Fibroblast of villous mesenchyme (primary cell): ENCODE results near the gene USP48. TPM values are rescaled to one million over a fixed set of nuclear protein-coding genes. Genes with fewer than 3 reads are reported as not detected.

Experiments
- DNase-seq: peaks from one replicate; pipeline ENCODE4 v3.0.0-alpha.2; 2010; ENCODE audit warnings: low read depth
- H3K4me3 ChIP-seq: 2 replicates; pipeline ENCODE4 v1.5.1; 2011; ENCODE audit warnings: low read depth, mild to moderate bottlenecking, low read length
- total RNA-seq: library from RNA; depleted of rRNA; stranded (reverse); fragments of >200 nt; gene quantifications from 2 replicates; pipeline ENCODE4 v1.2.3, GENCODE V29; 2012
- TF ChIP-seq, protein P1 (sequence below): IDR thresholded peaks from 2 replicates; pipeline ENCODE4 v1.5.1; 2012; ENCODE audit warnings: low read depth, mild to moderate bottlenecking, low read length; ENCODE audit not compliant: insufficient read depth

Gene USP48
- total RNA-seq, 1 donor: 52.2 TPM

DNA sequence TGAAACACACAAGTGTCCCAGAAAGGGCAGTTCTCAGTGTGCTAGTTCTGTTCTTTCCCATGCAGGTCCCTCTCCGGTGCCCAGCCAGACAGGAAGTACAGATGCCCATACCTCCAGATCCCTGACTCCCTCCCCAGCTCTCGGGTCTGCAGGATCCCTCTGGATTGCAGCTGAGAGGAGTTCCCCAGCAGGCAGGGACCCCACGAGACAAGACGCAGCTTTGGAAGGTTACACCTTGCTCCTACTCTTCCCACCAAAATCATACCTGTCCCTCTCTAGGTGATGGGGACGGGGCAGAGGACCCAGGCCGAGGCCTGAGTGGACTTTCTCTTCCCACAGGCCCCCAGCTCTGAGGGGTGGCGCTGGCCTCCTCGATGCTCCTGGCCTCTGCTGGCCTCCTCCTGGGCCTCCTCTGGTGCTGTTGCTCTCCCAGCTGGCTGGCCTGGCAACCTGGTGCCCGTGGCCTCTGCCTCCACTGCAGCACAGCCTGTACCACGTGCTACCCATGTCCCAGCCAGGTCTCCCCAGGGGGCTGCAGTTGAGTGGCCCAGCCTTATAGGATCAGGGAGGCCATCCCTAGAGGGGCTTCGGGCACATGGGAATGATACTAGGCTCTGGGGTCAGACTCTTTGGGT, 38.6 kb upstream of the USP48 start:
- DNase-seq: no peak
- H3K4me3 ChIP-seq: no peak overlapping the region
- TF ChIP-seq, protein P1, sequence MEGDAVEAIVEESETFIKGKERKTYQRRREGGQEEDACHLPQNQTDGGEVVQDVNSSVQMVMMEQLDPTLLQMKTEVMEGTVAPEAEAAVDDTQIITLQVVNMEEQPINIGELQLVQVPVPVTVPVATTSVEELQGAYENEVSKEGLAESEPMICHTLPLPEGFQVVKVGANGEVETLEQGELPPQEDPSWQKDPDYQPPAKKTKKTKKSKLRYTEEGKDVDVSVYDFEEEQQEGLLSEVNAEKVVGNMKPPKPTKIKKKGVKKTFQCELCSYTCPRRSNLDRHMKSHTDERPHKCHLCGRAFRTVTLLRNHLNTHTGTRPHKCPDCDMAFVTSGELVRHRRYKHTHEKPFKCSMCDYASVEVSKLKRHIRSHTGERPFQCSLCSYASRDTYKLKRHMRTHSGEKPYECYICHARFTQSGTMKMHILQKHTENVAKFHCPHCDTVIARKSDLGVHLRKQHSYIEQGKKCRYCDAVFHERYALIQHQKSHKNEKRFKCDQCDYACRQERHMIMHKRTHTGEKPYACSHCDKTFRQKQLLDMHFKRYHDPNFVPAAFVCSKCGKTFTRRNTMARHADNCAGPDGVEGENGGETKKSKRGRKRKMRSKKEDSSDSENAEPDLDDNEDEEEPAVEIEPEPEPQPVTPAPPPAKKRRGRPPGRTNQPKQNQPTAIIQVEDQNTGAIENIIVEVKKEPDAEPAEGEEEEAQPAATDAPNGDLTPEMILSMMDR: no peak

GRCh38 chr1:21820597-21821232, 37.8 kb upstream of the USP48 start:
- DNase-seq: no peak
- TF ChIP-seq, protein P1: no peak

GRCh38 chr1:21818656-21819055, 35.7 kb upstream of the USP48 start:
- TF ChIP-seq, protein P1: no peak
- H3K4me3 ChIP-seq: no peak overlapping the region
- DNase-seq: no peak

More at GRCh38 chr1:21820597-21821232, 37.8 kb upstream of the USP48 start:
- H3K4me3 ChIP-seq: no peak overlapping the region

DNA sequence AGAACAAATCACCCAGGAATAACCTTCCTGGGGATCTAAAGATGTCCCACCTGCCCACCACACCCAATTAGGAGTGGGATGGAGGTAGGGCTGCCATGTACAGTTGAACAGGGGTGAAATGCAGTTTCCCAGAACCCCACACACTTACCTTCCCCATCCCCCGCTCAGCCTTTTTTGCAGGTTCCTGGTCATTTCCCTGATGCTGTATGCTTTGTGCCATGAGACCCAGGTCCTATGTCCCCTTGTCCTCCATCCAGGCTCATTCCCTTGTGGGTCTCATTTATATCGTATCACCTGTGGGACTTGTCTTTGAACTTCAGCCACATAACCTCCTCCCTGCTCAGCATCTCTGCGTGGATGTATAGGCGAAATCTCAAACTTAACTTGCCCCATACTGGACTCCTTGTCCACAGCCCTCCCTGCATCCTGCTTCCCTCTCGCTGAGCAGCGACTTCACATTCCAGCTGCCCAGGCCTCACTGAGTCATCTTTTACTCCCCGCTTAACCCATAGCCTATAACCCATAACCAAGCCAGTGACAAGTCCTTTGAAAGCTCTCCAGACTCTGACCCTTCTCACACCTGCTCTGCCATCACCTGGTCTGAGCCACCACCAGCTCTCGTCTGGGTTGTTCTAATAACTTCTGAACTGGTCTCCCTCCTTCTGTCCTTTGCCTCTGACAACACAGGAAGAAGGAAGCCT, 33.8 kb upstream of the USP48 start:
- peak; percentile 73 for DNase-seq
- TF ChIP-seq, protein P1: no peak
- H3K4me3 ChIP-seq: no peak overlapping the region

GRCh38 chr1:21815724-21816321, 32.9 kb upstream of the USP48 start:
- no peak for DNase-seq
- TF ChIP-seq, protein P1: no peak
- no peak overlapping the region for H3K4me3 ChIP-seq

DNA sequence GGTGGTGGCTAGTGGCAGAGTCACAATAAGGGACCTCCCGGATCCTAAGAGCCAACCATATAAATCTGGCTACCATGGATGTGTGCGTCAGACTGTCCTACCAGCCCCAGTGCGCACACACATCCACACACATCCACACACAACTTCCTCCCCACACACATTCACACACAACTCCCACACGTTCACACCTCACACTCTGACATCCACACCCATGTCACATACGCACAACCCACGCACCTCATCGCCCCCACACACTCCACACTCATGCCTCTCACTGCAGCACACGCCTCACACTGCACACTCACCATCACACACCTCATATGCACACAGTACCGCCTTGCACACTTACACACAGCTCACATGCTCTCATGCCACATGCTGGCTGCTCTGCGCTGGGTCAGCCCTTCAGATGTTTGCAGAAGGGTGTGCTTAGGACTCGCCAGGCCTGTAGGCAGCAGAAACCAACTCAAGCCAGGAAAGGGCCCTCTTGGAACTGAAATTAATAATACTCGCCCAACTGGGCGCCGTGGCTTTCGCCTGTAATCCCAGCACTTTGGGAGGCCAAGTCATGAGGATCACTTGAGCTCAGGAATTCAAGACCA, 32.1 kb upstream of the USP48 start:
- no peak for DNase-seq
- TF ChIP-seq, protein P1: no peak
- H3K4me3 ChIP-seq: no peak overlapping the region
